Posterior cingulate gyrus (tissue), 11 donors: ENCODE results near the gene OR5D16.
"Not testable (repeated sequence)": the region's sequence is repeated elsewhere in the genome, so short reads cannot be mapped to it uniquely, and the experiment has no call there.

ENCODE experiments used
- DNase-seq, 10 donors: peaks; one replicate each; pipeline versions ENCODE4 v3.0.0 to v3.0.0-alpha.2; 2020 to 2021; ENCODE audit warnings: mixed read lengths in 3 of 10
- intact Hi-C: fragments of 100-400 bp; cut with DNase I; formaldehyde crosslinking; loops from one replicate; pipeline ENCODE4 v1.15.1; 2023

The OR5D16 gene

GRCh38 chr11:55838452-55838851 lies at the start of gene OR5D16:
OR5D16 (plus strand) TSS chr11:55838752; CDS start chr11:55838752, 0 bp downstream.
- no peak for DNase-seq
- intact Hi-C loops = no loop called here

- intact Hi-C loops = no loop called here
- DNase-seq = no peak
Observed at GRCh38 chr11:55791606-55792005, 46.9 kb upstream of the OR5D16 start.

- no peak for DNase-seq
- intact Hi-C loops = no loop called here
Observed at GRCh38 chr11:55793321-55793720, 45.2 kb upstream of the OR5D16 start.

GRCh38 chr11:55795256-55795655 lies 43.3 kb upstream of the OR5D16 start, which contains the start of gene OR5D14:
OR5D14 (plus strand) TSS chr11:55795556; CDS start chr11:55795556, 0 bp downstream.
- intact Hi-C loops = no loop called here
- no peak for DNase-seq

GRCh38 chr11:55806248-55806647 lies 32.3 kb upstream of the OR5D16 start:
- DNase-seq = no peak
- intact Hi-C loops = no loop called here

GRCh38 chr11:55811067-55811466 lies 27.5 kb upstream of the OR5D16 start, which contains the start of gene OR5L1:
OR5L1 (plus strand) TSS chr11:55811367; CDS start chr11:55811467, 100 bp downstream.
- intact Hi-C loops = no loop called here
- no peak for DNase-seq

- intact Hi-C loops = no loop called here
- no peak for DNase-seq
Observed at GRCh38 chr11:55819330-55819729, 19.2 kb upstream of the OR5D16 start, which contains the start of gene OR5D18. OR5D18 (plus strand) TSS chr11:55819630; CDS start chr11:55819630, 0 bp downstream.

GRCh38 chr11:55826919-55827318 lies 11.6 kb upstream of the OR5D16 start, which contains the start of gene OR5L2:
OR5L2 (plus strand) TSS chr11:55827219; CDS start chr11:55827219, 0 bp downstream.
- intact Hi-C loops = no loop called here
- no peak for DNase-seq

GRCh38 chr11:55847453-55847852 lies 8.9 kb downstream of the OR5D16 start:
- intact Hi-C loops = no loop called here
- DNase-seq = no peak

GRCh38 chr11:55849037-55849436 lies 10.5 kb downstream of the OR5D16 start:
- intact Hi-C loops = no loop called here
- no peak for DNase-seq

- intact Hi-C loops = no loop called here
- DNase-seq = no peak
Observed at GRCh38 chr11:55852141-55852540, 13.6 kb downstream of the OR5D16 start.

GRCh38 chr11:55854704-55855103 lies 16.2 kb downstream of the OR5D16 start:
- no peak for DNase-seq
- intact Hi-C loops = no loop called here

- intact Hi-C loops, DNase-seq: not testable (repeated sequence)
Observed at GRCh38 chr11:55867354-55867753, 28.8 kb downstream of the OR5D16 start.

GRCh38 chr11:55872731-55873130 lies 34.2 kb downstream of the OR5D16 start:
- peak in 1 of 10 donors; percentile 72 for DNase-seq
- intact Hi-C loops = not testable (repeated sequence)

- intact Hi-C loops = not testable (repeated sequence)
Observed at GRCh38 chr11:55873146-55873545, 34.6 kb downstream of the OR5D16 start.

GRCh38 chr11:55882997-55883396 lies 44.4 kb downstream of the OR5D16 start, which contains the start of gene TRIM51:
TRIM51 (plus strand) TSS chr11:55883297; CDS start chr11:55885429, 2,132 bp downstream.
- intact Hi-C loops, DNase-seq: not testable (repeated sequence)

More at GRCh38 chr11:55873146-55873545, 34.6 kb downstream of the OR5D16 start:
- peak in 5 of 10 donors; percentile 8 to 86 (median 80) for DNase-seq

GRCh38 chr11:55884995-55885394 lies 46.4 kb downstream of the OR5D16 start:
- DNase-seq, intact Hi-C loops: not testable (repeated sequence)

GRCh38 chr11:55885481-55885880 lies 46.9 kb downstream of the OR5D16 start:
- intact Hi-C loops, DNase-seq: not testable (repeated sequence)
